Measurements from ENCODE around the gene NUDT3. TPM values are rescaled to one million over a fixed set of nuclear protein-coding genes. Genes with fewer than 3 reads are reported as not detected.
A peak's percentile ranks its signal among the peaks of the same experiment; 100 is the strongest.
"Not testable (repeated sequence)": the region's sequence is repeated elsewhere in the genome, so short reads cannot be mapped to it uniquely, and the experiment has no call there.

Gene NUDT3
- total RNA-seq, 1 donor from 2014 or later, result 47.6 TPM

DNA sequence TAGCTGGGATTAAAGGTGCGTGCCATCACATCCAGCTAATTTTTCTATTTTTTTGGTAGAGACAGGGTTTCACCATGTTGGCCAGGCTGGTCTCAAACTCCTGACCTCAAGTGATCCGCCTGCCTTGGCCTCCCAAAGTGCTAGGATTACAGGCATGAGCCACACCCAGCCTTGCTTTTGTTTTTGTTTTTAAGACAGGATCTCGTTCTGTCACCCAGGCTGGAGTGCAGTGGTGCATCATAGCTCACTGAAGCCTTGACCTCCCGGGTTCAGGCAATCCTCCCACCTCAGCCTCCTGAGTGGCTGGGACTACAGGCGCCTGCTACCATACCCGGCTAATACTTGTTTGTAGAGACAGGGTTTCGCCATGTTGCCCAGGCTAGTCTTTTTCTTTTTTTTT lies 38.9 kb downstream of the NUDT3 start:
- ATAC-seq; intact Hi-C loops (cut with DNase I); DNase-seq (ENCODE audit: missing footprints): not testable (repeated sequence)

DNA sequence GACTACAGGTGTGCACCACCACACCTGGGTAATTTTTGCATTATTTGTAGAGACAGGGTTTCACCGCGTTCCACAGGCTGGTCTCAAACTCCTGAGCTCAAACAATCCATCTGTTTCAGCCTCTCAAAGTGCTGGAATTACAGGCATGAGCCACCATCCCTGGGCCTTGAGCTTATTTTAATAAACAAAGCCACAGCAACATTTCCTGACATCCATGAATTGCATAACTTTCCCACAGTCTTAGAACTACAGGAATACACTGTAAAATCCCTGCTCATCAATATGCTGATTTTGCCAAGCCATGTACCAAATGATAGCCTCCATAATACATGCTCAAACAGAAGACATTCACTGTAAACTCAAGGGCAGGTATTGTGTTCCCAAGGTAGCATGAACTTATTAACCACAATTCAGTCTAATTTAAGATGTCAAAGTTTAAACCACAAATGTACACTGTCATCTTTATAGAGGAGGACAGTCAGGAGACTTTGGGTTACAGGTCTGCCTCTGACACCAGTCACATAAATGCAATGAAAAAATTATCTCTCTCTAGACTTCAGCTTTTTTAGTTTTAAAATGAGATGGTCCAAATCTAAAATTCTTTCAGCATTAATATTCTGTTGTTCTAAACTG lies 40.0 kb downstream of the NUDT3 start:
- DNase-seq (ENCODE audit: missing footprints), result no peak
- no peak for ATAC-seq
- intact Hi-C loops (cut with DNase I), result no loop called here

DNA sequence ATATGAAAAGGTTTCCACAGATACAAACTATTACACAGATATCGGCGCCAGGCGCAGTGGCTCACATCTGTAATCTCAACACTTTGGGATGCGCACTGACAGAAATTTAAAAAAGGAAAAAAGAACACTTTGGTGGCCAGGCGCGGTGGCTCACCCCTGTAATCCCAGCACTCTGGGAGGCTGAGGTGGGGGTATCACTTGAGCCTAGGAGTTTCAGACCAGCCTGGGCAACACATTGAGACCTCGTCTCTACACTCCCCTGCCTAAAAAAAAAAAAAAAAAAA lies 41.6 kb downstream of the NUDT3 start:
- no peak for ATAC-seq
- intact Hi-C loops (cut with DNase I), result no loop called here
- DNase-seq (ENCODE audit: missing footprints), result no peak

DNA sequence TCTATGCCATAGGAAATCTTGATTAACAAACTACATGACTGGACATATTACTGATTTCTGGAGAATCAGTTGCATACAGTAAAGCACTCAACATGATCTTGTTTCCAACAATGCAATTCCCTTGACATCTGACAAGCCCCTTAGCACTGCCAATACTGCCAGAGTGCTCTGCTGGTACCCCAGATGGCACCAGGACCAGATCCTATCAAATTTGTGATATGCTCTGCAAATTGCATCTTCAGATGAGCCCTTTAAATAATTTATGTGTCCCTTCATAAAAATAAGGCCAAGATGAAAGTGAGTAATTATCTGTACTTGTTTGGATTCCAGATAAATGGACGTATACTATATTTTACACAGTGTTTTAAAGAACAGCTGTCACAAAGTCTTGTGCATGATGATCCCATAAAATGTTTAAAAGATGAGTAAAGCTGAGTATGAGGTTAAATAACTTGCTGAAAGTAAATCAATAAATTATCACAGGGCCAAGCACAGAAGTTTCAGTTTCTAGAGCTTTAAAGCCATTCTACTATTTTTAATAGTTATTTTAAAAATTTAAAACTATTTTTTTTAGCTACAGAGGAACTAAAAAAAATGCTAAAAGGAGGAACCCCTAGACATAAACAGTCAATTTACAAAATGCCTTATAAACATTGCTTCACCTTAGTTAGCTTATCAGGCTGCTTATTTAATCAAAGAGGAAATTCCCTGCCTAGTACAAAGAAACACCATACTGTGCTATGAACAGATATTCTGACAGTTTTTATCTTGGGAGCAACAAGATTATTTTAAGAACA lies 42.1 kb downstream of the NUDT3 start:
- intact Hi-C loops (cut with DNase I), result no loop called here
- DNase-seq (ENCODE audit: missing footprints) (no peak), ATAC-seq (no peak)

DNA sequence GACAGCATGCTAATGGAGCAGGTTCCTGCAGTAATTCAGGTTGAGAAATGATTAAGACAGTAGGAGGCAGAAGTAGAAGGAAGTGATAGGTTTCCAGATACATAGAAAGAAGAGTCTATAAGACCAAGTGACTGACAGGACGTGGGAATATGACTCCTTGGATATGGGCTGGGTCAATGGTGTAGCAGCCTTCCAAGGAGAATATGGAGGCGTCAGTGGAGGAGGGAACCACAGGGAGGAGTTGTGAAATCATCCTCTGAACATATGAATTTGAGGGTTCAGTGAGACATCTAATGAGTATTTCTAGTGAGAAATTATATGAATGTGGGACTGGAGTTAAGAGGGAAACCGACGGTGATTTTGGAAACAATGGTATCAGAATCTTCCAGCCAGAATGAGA lies 43.3 kb downstream of the NUDT3 start:
- ATAC-seq (no peak), DNase-seq (ENCODE audit: missing footprints) (no peak)
- intact Hi-C loops (cut with DNase I), result no loop called here

DNA sequence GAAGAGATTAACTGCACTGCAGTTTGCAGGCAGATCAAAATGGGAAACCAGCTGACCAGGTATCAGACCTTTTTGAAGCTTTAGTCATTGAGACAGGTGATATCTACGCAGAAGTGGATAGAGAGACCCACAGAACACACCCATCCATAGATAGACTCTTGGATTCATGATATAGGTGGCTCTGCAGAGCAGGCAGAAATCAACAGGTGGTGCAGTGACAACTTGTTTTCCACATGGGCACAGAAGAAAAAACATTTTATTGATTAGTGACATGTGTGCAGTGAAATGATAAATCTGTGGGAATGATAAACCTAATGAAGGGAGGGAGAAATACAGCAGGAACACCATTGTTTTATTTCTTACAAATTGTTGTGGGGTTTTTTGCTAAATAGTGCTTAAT lies 45.2 kb downstream of the NUDT3 start:
- intact Hi-C loops (cut with DNase I), result no loop called here
- ATAC-seq (no peak), DNase-seq (ENCODE audit: missing footprints) (no peak)

DNA sequence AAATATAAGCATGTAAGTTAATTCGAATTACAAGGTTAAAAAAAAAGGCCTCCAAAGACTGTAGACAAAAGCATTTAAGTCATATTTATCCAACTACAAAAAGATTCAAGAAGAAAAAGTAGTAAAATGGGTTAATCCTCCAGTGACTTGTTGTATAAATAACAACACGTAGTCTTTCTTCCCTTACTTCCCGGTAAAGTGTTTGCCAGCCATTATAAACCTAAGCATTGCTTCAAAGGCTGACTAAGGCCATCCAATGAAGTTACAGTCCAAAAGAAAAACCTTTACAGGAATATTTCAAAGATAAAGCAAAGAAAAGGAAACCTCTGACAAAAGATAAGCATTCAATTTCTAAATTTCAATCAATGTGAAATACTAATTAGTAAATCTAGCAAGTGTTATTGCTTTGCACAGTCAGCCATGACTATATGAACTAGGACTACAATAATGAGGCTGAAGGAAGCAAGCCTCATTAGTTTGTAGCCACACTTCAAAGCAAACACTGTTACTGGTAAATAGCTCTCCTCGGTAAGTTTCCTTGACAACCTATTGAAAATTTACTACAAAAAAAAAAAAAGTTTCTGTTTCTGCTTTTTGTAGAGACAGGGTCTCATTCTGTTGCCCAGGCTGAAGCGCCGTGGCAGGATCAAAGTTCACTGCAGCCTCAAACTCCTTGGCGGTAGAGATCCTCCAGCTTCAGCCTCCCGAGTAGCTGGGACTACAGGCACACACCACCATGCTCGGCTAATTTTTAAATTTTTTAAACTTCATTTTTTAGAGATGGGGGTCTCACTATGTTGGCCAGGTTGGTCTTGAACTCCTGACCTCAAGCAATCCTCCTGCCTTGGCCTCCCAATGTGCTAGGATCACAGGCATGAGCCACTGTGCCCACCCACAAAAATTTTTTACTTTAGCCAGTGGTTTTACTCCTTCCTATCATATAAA lies 46.0 kb downstream of the NUDT3 start:
- DNase-seq (ENCODE audit: missing footprints) (no peak), ATAC-seq (no peak)
- intact Hi-C loops (cut with DNase I), result no loop called here

DNA sequence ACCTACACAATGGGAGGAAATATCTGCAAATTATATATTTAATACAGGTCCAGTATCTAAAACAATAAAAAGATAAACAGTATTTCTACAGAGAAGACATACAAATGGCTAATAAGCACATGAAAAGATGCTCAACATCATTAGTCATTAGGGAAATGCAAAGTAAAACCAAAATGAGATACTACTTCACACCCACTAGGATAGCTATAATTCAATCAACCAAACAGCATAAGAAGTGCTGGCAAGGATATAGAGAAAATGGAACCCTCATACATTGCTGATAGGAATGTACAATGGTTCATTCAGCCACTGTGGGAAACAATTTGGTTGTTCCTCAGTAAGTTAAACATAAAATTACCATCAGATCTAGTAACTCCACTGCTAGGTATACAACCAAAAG lies 48.7 kb downstream of the NUDT3 start:
- DNase-seq (ENCODE audit: missing footprints) (no peak), ATAC-seq (no peak)
- intact Hi-C loops (cut with DNase I), result loop anchor here (5.0 kb wide), 1 partner anchor 48 kb away; the partner anchor contains the start of gene NUDT3

DNA sequence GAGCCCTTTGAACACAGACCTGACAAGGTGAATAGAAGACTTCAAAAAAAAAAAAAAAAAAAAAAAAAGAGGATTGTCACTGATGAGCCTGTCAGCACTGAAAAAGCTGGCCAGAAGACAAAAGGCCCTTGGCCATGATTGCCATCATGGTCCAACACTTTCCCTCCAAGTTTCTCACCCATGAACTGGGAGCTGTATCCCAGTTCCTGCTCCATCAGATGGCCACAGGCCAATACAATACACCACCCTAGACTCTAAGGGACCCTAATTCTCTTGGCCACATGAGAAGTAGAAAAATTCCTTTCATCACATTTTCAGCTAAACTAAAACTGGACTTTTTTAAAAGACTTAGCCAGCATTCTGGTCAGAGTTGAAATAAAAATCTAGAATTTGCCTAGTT lies 50.2 kb downstream of the NUDT3 start:
- DNase-seq (ENCODE audit: missing footprints) (no peak), ATAC-seq (no peak)
- intact Hi-C loops (cut with DNase I), result loop anchor here (5.0 kb wide), 1 partner anchor 50 kb away; the partner anchor contains the start of gene NUDT3

DNA sequence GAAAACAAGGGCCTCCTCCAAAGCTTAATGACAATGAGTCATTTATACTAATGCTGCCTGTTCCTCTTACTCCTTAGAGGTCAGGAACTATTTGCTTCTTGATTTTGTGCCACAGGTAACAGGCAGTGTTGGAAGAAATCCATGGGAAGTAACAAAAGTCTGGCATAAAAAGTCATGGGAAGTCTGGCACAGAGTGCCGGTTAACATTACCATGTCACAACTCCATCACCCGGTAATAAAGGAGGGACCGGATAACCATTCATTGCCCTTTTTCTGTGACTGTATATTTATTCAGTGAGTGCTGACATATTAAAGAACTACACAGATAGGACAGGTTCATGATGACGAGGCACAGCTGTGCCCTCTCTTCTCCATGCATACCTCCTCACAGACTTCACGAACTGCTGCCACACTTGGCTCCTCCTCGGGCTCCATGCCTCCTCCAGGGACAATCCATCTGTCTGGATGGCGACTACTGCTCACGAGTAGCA lies 50.9 kb downstream of the NUDT3 start:
- ATAC-seq (peak; percentile 78), DNase-seq (ENCODE audit: missing footprints) (no peak)
- intact Hi-C loops (cut with DNase I), result loop anchor here (5.0 kb wide), 1 partner anchor 51 kb away; the partner anchor contains the start of gene NUDT3

DNA sequence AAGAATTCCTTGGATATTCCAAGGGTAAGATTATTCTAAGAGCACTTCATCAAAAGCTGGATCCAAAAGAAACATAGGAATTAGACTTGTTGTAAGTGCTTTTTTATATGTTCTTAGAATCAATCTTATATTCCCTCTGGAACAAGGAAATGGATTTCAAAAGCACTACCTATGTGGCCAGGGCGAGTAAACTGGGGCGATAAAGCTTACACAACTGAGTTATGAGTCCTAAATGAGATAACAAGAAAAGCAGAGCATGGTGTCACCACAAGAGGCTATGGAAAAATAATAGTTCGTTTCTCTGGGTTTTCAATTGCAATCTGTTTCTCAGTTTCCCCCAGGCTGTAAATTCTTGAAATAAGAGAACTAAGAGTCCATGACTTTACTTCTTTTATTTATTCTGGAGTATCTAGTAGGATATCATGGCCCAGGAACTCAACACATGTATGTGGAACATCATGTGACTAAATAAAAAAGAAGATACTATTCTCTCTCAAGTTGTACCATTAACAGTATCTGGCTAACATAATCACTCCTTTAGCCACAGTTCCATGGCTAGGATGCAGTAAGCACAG lies 51.5 kb downstream of the NUDT3 start:
- intact Hi-C loops (cut with DNase I), result loop anchor here (5.0 kb wide), 1 partner anchor 51 kb away; the partner anchor contains the start of gene NUDT3
- ATAC-seq (no peak), DNase-seq (ENCODE audit: missing footprints) (no peak)

DNA sequence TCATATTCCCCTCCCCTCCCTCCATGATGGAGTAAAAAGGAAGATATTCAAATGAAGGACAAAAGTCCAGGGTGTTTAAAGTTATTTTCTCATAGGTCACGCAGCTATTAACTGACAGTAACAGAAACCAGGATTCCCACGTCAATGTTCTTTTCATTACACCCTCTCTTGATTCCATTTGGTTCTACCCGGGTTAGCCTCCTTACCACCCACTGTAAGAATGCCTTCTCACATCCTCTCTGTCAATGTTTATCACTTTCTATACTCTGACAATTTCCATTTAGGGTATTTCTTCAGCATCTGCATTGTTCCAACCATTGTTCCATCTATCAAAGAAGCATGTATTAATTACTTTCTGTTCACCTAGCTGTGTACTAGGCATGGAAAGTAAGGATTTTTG lies 52.1 kb downstream of the NUDT3 start:
- intact Hi-C loops (cut with DNase I), result loop anchor here (5.0 kb wide), 1 partner anchor 52 kb away; the partner anchor contains the start of gene NUDT3
- ATAC-seq (no peak), DNase-seq (ENCODE audit: missing footprints) (no peak)

DNA sequence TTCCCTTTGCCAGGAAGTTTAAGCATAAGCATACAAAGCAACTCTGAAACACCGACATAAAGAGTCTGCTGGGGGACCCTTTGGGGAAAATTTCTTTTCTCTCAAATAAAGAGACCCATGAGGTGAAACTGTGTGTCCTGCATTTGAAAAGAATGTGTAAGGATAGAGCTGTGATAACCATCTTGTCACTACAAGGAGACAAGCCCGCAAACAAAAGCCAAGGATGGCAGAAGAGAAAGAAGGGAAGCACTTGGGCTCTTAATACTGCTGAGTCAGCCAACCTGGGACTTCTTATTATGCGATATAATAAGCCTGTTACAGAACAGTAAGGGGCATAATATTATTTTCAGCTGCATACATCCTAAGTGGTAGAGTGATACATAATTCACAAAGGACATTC lies 52.5 kb downstream of the NUDT3 start:
- intact Hi-C loops (cut with DNase I), result loop anchor here (5.0 kb wide), 1 partner anchor 52 kb away; the partner anchor contains the start of gene NUDT3
- ATAC-seq, result no peak
- no peak for DNase-seq (ENCODE audit: missing footprints)

DNA sequence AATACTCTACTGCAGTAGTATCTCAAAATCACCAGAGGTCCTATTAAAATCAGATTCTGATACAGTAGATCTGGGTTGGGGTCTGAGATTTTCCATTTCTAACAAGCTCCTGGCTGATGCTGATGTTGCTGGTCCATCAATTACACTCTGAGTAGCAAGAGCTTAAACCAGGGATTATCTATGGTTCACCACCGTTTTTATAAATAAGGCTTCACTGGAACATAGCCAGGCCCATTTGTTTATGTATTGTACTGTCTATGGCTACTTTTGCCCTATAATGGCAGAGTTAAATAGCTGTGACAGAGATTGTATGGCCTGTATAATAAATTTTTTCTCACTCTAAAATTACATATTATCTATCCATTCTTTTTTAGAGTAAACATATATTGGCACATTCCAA lies 53.0 kb downstream of the NUDT3 start:
- intact Hi-C loops (cut with DNase I), result no loop called here
- ATAC-seq (no peak), DNase-seq (ENCODE audit: missing footprints) (no peak)

DNA sequence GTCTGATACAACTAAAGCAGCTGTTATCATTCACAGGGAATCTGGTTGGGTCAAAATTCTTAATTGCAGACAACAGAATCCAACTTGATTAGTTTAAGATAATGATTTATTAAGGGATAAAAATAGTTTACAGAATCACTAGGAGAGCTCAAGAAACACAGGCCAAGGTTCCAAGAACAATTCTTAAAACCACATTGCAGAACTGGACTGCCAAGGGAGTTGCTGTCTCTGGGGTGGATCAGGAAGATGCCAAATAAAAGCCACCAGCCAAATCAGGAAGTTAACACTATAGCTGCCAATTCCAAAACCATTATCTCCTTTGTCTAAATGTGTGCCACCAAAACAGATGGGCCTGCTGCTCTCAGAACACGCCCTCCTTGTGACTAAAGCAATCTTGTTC lies 53.7 kb downstream of the NUDT3 start:
- DNase-seq (ENCODE audit: missing footprints), result no peak
- no peak for ATAC-seq
- intact Hi-C loops (cut with DNase I), result no loop called here

DNA sequence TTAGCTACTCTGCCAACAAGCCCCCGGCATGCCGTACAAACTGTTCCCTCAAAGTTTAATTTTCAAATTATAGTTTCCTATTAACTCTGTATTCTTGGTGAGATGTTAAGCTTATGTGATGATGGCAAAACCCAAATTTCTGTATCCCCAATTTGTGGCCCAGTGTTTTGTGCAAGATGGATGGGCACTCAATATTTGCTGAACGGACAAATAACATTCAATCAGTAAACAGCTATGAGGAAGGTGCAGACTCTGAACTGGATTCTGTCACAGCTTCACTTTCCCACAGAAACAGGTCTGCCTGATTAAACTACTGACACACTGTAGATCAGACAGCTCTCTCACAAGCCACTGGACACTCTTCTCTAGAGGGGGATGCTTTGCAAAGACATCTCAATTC lies 54.1 kb downstream of the NUDT3 start:
- intact Hi-C loops (cut with DNase I), result no loop called here

DNA sequence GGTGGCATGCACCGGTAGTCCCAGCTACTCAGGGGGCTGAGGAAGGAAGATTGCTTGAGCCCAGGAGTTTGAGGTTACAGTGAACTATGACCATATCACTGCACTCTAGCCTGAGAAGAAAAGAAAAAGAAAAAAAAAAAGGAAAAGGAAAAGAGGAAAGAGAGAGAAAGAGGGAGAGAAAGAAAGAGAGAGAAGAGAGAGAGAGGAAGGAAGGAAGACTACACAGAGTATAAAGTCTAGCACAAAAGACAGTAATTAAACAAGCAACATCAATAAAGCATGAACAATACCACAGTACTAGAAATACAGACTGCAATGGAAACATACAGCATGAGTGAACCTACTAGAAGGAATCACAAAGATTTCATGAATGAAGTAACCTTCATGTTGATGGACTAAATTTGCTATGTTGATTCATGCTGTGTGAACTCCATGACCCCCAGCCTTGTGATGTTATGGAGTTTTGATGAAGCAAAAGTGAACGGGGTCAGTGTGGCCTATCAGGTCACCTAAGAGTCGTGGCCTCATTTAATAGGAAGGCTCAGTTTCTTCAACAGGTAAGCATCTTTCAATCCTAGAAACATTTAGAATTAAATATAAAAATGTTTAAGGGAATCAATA lies 57.6 kb downstream of the NUDT3 start:
- ATAC-seq (no peak), DNase-seq (ENCODE audit: missing footprints) (no peak)
- intact Hi-C loops (cut with DNase I), result loop anchor here (5.0 kb wide), 1 partner anchor 38 kb away; no protein-coding TSS in a partner anchor

More for the DNA sequence above, 54.1 kb downstream of the NUDT3 start:
- ATAC-seq (no peak), DNase-seq (ENCODE audit: missing footprints) (no peak)

DNA sequence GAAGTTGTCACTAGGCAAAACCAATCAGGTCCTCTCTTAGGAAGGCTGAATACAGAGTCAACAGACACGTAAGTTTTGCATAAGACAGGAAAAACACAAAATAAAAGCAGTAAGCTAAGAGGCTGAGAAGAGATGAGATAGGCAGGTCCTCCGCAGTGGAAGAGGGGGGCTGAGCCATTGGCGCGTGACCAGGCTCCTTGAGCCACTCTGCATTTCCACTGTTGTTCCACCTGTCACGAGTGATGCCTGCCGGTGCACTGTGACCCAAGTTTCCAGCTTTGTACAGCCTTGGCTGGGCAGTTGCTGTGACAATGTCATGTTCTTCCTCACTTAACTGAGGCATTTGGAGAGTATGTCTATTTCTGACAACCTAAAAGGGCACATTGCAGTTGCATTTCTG lies 58.6 kb downstream of the NUDT3 start:
- intact Hi-C loops (cut with DNase I), result loop anchor here (5.0 kb wide), 1 partner anchor 37 kb away; no protein-coding TSS in a partner anchor
- DNase-seq (ENCODE audit: missing footprints) (no peak), ATAC-seq (peak; percentile 90)
